Fibroblast of skin of left biceps (primary cell): ENCODE results near the gene PROB1.
A peak's percentile ranks its signal among the peaks of the same experiment; 100 is the strongest.

Experiments
- DNase-seq, 2 experiments: peaks; one replicate each; pipeline ENCODE4 v3.0.0-alpha.2; 2013; ENCODE audit warnings: low read depth in 2 of 2

PROB1 gene

DNA sequence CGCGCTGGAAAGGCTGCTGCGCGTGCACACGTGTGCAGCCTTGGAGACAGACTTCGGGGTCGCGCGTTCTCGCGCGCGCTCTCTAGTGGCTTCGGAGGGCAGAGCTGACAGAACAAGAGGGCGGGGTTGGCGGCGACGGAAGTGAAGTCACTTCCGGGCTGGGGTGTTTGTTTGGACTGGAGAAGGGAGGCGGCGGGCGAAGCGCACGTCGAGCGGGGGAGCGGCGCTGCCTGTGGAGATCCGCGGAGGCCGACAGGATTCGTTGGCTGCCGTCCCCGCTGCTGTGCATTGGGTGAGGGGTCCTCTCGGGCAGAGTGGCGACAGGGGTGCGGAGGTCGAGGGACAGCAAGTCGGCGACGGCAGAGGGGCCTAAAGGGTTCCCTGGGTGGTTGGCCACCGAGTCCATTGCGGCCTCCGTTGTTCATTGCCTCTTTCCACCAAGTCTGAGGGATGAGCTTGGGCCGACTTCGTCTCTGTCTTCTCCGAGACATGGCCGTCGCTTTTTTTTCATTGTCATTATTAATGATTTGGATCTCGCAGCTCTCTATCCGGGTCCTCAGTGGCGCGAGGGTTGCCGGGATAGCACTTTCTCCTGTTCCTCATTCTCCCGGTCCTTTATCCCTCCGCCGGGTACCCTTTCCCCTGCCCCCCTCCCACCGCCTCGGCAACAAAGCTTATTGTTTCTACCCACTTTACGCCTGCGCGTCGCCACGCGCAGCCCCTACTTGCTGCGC, 53.0 kb downstream of the PROB1 start, which contains the start of gene PAIP2:
PAIP2 (plus strand) TSS at position 166 of the 734 bp plus-strand sequence. CDS start 21,931 bp downstream, outside the sequence.
- peak; percentile 94 to 95 for DNase-seq

GRCh38 chr5:139341187-139341688, 53.7 kb downstream of the PROB1 start:
- no peak for DNase-seq
